Smooth muscle cell (in vitro differentiated cells): ENCODE results near the gene GNG4. TPM values are rescaled to one million over a fixed set of nuclear protein-coding genes. Genes with fewer than 3 reads are reported as not detected.

Experiments used
- DNase-seq: peaks from one replicate; lab custom pipeline; 2025; ENCODE audit not compliant: unreplicated experiment; lab: John Stamatoyannopoulos, UW
- H2AFZ ChIP-seq: fragments of 200-600 bp; sonication (generic); 2 replicates; pipeline ENCODE4 v1.6.0; 2016; ENCODE audit warnings: antibody characterized with exemption, low read depth, mild to moderate bottlenecking
- H3F3A ChIP-seq: fragments of 200-600 bp; sonication (generic); 2 replicates; pipeline ENCODE4 v1.6.0; 2017; ENCODE audit warnings: antibody characterized with exemption, low read depth
- H3K27ac ChIP-seq: fragments of 200-600 bp; sonication (generic); 2 replicates; pipeline ENCODE4 v1.5.1; 2016; ENCODE audit warnings: low read depth, mild to moderate bottlenecking
- H3K27me3 ChIP-seq: fragments of 200-600 bp; sonication (generic); 2 replicates; pipeline ENCODE4 v1.6.1; 2016; ENCODE audit warnings: low read depth, mild to moderate bottlenecking
- H3K36me3 ChIP-seq: fragments of 200-600 bp; sonication (generic); 2 replicates; pipeline ENCODE4 v1.5.1; 2016; ENCODE audit warnings: low read depth
- H3K4me1 ChIP-seq: fragments of 200-600 bp; sonication (generic); 2 replicates; pipeline ENCODE4 v1.5.1; 2016; ENCODE audit warnings: low read depth
- H3K4me2 ChIP-seq: fragments of 200-600 bp; sonication (generic); 2 replicates; pipeline ENCODE4 v1.6.0; 2016; ENCODE audit warnings: mild to moderate bottlenecking
- H3K4me3 ChIP-seq: fragments of 200-600 bp; sonication (generic); 2 replicates; pipeline ENCODE4 v1.5.1; 2016; ENCODE audit warnings: mild to moderate bottlenecking
- H3K79me2 ChIP-seq: fragments of 200-600 bp; sonication (generic); 2 replicates; pipeline ENCODE4 v1.6.0; 2016; ENCODE audit warnings: low read depth, mild to moderate bottlenecking
- H3K9ac ChIP-seq: fragments of 200-600 bp; sonication (generic); 2 replicates; pipeline ENCODE4 v1.6.0; 2016; ENCODE audit warnings: low read depth
- H3K9me3 ChIP-seq: fragments of 200-600 bp; sonication (generic); replicated peaks from 2 replicates; pipeline ENCODE4 v1.5.1; 2016; ENCODE audit warnings: low read depth
- H4K20me1 ChIP-seq: fragments of 200-600 bp; sonication (generic); 2 replicates; pipeline ENCODE4 v1.6.0; 2016; ENCODE audit warnings: low read depth
- WGBS: methylation state at CpG from one replicate; pipeline ENCODE4 v1.1.7; 2016; ENCODE audit warnings: low lambda C conversion rate; 5-methylcytosine and 5-hydroxymethylcytosine counted together
- polyA plus RNA-seq: library from polyadenylated mRNA; unstranded; fragments of >200 nt; fragmentation: Nextera tagmentation; extraction: Ambion mirVana; gene quantifications from 2 replicates; pipeline ENCODE4 v1.2.1, GENCODE V29; 2016
- total RNA-seq: library from RNA; depleted of rRNA; stranded (reverse); fragments of >200 nt; gene quantifications from 2 replicates; pipeline ENCODE4 v1.2.3, GENCODE V29; 2014
- TF ChIP-seq, protein P1 (sequence below): fragments of 200-600 bp; sonication (generic); IDR thresholded peaks from 2 replicates; pipeline ENCODE4 v1.5.1; 2017; ENCODE audit warnings: borderline replicate concordance, mild to moderate bottlenecking, antibody characterized with exemption; ENCODE audit not compliant: insufficient read depth, poor library complexity, severe bottlenecking

Gene GNG4
- total and polyA plus RNA-seq, 2 experiments from 2014 or later: 2.7 to 3.1 TPM

- no peaks in the 10 kb centered on the region for H3K9me3 ChIP-seq
- no peaks in the 10 kb centered on the region for H3K79me2 ChIP-seq
- peaks cover 3% of the 10 kb centered on the region for H3K36me3 ChIP-seq
- H3K4me2 ChIP-seq: no peak overlapping the region
- H3K9ac ChIP-seq: no peak overlapping the region
- no peaks in the 10 kb centered on the region for H4K20me1 ChIP-seq
- TF ChIP-seq, protein P1, sequence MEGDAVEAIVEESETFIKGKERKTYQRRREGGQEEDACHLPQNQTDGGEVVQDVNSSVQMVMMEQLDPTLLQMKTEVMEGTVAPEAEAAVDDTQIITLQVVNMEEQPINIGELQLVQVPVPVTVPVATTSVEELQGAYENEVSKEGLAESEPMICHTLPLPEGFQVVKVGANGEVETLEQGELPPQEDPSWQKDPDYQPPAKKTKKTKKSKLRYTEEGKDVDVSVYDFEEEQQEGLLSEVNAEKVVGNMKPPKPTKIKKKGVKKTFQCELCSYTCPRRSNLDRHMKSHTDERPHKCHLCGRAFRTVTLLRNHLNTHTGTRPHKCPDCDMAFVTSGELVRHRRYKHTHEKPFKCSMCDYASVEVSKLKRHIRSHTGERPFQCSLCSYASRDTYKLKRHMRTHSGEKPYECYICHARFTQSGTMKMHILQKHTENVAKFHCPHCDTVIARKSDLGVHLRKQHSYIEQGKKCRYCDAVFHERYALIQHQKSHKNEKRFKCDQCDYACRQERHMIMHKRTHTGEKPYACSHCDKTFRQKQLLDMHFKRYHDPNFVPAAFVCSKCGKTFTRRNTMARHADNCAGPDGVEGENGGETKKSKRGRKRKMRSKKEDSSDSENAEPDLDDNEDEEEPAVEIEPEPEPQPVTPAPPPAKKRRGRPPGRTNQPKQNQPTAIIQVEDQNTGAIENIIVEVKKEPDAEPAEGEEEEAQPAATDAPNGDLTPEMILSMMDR: no peak
- H3K27ac ChIP-seq: no peak overlapping the region
- H2AFZ ChIP-seq: no peak overlapping the region
- DNase-seq: no peak
- no peaks in the 10 kb centered on the region for H3K27me3 ChIP-seq
- H3K4me3 ChIP-seq: no peak overlapping the region
- peaks cover 6% of the 10 kb centered on the region for H3K4me1 ChIP-seq
- H3F3A ChIP-seq: no peaks in the 10 kb centered on the region
- WGBS: 91% methylated on average over 5 of the region's 5 CpGs
Measured at GRCh38 chr1:235657747-235658526, 8.4 kb upstream of the GNG4 start.

DNA sequence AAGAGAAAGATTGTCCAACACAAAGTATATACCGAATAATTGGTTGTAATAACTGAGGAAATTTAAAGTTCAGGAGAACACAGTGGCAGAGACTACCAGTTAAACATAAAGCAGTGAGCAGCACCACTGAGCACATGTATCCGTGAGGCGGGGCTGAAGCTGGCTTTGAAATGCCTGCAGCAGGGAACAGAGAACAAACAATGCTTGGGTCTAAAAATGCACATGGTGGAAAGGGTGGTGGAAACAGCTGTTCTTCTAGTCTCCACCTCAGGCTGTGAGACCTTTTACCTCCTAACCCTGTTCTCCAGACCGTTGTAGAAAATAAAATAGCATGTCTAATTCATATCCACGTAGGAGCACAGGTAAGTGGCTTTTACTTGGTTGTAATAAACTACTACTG lies 7.7 kb upstream of the GNG4 start:
- Histone ChIP-seq H3K79me2 (no peaks in the 10 kb centered on the region), H3F3A (no peaks in the 10 kb centered on the region), H3K4me1 (peaks cover 6% of the 10 kb centered on the region), H3K27ac (no peak overlapping the region), H3K36me3 (peaks cover under 1% of the 10 kb centered on the region), H3K4me2 (no peak overlapping the region), H4K20me1 (no peaks in the 10 kb centered on the region), H3K27me3 (peaks cover 4% of the 10 kb centered on the region), H3K4me3 (no peak overlapping the region), H3K9ac (no peak overlapping the region), H2AFZ (no peak overlapping the region), H3K9me3 (no peaks in the 10 kb centered on the region)
- 87% methylated on average over 5 of the region's 5 CpGs for WGBS
- TF ChIP-seq, protein P1: no peak
- DNase-seq: no peak

DNA sequence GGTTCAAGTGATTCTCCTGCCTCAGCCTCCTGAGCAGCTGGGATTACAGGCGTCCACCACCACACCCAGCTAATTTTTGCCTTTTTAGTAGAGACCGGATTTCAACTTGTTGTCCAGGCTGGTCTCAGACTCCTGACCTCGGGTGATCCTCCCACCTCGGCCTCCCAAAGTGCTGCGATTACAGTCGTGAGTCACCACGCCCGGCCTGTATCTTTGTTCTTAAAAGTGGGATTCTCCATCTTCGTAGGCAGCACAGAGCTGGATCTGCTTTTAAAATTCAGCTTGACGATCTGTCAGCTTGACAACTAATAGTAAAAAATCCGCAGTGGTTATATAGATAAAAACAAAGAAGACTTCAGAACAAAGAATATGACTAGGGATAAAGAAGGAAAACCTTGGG lies 2.8 kb upstream of the GNG4 start:
- Histone ChIP-seq H3K4me3 (no peak overlapping the region), H3K79me2 (no peaks in the 10 kb centered on the region), H3K27me3 (peaks cover 45% of the 10 kb centered on the region), H3F3A (no peaks in the 10 kb centered on the region), H3K9ac (no peak overlapping the region), H2AFZ (no peak overlapping the region), H4K20me1 (no peaks in the 10 kb centered on the region), H3K4me1 (peaks cover 16% of the 10 kb centered on the region), H3K9me3 (no peaks in the 10 kb centered on the region), H3K4me2 (no peak overlapping the region), H3K36me3 (no peaks in the 10 kb centered on the region), H3K27ac (no peak overlapping the region)
- 92% methylated on average over 11 of the region's 11 CpGs for WGBS
- no peak for DNase-seq
- TF ChIP-seq, protein P1: no peak
